DND-41 (cell line): ENCODE data around the gene EPHA8.

ENCODE experiments used
- CTCF ChIP-seq: IDR thresholded peaks from 2 replicates; pipeline ENCODE4 v1.5.1; 2012; ENCODE audit warnings: borderline replicate concordance, low read length, moderate library complexity, mild to moderate bottlenecking; ENCODE audit not compliant: poor library complexity, severe bottlenecking; ENCODE audit errors: extremely low read depth
- EZH2 ChIP-seq: IDR thresholded peaks from 3 replicates; pipeline ENCODE4 v1.6.1; 2012; ENCODE audit warnings: borderline replicate concordance, low read depth, mild to moderate bottlenecking, moderate library complexity, low read length, inconsistent platforms; ENCODE audit not compliant: severe bottlenecking

DNA sequence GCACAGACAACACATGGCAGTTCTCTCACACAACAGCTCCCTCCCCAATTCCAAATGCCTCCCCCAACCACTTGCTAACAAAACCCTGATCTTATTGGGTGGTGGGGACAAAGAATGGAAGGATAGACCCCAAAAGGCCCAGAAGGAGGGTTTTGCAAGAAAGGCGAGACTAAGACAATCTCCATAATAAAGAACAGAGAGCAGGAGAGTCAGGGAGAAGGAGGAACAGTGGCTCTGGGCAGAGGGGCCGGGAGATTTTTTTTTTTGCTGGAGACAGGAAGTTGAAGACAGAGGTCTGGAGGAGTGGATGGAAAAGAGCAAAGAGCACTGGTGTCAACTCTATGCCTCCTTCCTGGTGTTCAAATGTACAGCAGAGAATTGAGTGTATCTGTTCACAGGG lies 66.6 kb downstream of the EPHA8 start:
- TF ChIP-seq CTCF = no peak
- TF ChIP-seq EZH2 = no peak
